GM12891 (cell line): ENCODE measurements around the gene TLX2.

Experiments used
- DNase-seq: peaks from one replicate; pipeline ENCODE4 v3.0.0; 2011; ENCODE audit warnings: low spot score; ENCODE audit not compliant: insufficient read length
- FAIRE-seq: peaks from 2 replicates; lab custom pipeline; 2011; peaks lifted over from hg19 to GRCh38; lab: Jason Lieb, UNC
- PAX5 ChIP-seq: IDR thresholded peaks from 2 replicates; pipeline ENCODE4 v1.6.1; 2011; ENCODE audit warnings: low read length, moderate library complexity, mild to moderate bottlenecking; ENCODE audit not compliant: insufficient read depth, severe bottlenecking
- POLR2A ChIP-seq: IDR thresholded peaks from 2 replicates; pipeline ENCODE4 v1.6.1; 2011; ENCODE audit warnings: low read depth, low read length, control low read depth
- POLR2AphosphoS5 ChIP-seq: IDR thresholded peaks from 2 replicates; pipeline ENCODE4 v1.6.1; 2011; ENCODE audit warnings: low read depth, low read length, control low read depth
- POU2F2 ChIP-seq: IDR thresholded peaks from 2 replicates; pipeline ENCODE4 v1.6.1; 2011; ENCODE audit warnings: low read depth, mild to moderate bottlenecking, control low read depth, low read length, moderate library complexity
- SPI1 ChIP-seq: IDR thresholded peaks from 2 replicates; pipeline ENCODE4 v1.6.1; 2011; ENCODE audit warnings: low read depth, low read length, control low read depth
- TAF1 ChIP-seq: IDR thresholded peaks from 2 replicates; pipeline ENCODE4 v1.6.1; 2011; ENCODE audit warnings: low read depth, low read length, control low read depth

Gene TLX2

DNA sequence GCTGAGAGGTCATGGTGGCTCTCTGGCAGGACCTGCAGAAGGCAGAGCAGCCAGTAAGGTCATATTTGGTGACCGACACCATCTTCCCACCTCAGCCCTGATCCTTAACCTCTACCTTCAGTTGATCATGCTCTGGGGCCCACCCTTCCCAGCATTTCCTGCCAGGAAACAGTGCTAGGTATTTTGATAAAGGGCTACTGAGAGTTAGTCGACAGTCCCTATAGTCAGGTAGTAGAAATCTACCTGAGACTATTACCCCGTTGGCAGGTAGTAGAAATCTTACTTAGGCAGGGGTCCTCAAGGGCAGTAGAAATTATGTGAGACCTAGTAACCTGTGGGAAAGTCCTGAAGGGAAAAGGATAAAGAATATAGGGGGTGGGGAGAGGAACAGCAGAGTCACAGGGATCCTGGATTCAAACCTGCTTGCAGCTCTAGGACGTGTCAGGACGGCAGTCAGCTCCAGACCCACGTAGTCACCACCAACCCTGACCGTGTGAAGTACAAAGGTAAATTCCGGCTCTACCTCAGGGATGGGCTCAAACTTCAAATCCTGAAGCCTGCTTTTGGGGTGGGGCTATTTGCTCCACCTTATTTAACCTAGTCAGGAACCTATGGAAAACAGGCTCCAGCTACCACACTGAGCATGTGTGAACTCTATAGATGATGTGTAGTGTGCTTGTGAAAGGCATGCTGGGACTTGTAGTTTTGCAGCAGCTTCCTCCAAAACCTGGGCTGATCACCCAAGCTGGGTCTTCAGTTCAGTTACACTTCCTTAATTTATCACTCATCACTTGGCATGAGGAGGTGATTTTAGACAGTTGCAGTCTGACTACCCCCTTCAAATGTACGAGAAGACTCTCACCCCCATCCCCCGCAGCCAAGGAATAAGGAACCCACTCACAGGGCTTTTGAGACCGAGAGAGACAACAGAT, 11.7 kb downstream of the TLX2 start, which contains the start of gene DQX1:
DQX1 (minus strand) TSS at position 515 of the 932 bp plus-strand sequence; CDS start at position 13, 502 bp downstream.
- FAIRE-seq, result peak; percentile 75
- TF ChIP-seq TAF1 (no peak), POU2F2 (no peak; the same call in none of the 2 replicates), POLR2AphosphoS5 (no peak), PAX5 (no peak), POLR2A (0 out of 2 replicates have a peak, but pooled peaks have one; percentile 27), SPI1 (peak; percentile 90)
- no peak for DNase-seq

DNA sequence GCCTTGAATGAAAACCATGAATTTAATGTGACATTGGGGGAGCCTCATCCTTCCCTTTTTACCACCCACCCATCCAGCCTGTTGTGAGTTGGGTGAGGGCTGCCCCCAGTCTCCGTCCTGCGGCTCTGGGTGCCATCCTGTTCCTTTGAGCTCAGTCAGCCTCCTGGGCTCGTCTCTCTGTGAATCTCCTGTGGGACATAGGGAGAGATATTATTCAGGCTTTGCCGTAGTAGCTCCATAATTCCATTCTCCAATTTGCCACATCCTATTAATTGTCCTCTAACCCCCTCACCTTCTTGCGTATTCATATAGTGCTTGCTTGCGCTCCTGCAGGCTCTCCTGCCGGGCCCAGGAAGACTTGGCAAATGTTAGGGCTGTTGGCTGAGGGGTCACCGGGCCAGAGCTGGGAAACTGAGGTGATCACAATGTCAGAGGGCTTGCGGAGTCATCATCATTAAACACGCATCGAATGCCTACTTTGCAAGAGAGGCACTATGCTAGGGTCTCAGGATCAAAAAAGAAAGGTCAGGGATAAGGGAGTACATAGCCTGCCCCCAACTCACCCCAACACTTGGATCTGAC, 12.5 kb downstream of the TLX2 start:
- no peak for DNase-seq
- no peak for TF ChIP-seq PAX5
- no peak for FAIRE-seq

DNA sequence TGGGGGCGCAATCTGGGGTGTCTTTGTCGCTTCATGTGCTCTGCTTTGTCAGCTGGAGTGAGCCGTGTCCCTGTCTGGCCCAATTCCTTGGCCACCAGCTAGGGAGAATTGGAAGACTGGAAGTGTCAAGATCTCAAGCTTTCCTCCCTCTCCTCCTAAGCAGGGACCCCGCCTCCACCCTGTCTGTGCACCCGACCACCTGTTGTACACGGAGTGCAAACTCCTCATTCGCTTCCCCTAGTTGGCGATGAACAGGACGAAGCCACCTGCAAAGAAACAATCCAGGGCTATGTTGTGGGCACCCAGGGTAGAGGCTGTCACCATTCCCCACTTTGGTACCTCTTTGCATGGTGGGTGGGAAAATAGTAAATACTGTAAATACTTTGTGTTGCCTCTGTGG, 13.5 kb downstream of the TLX2 start:
- FAIRE-seq (no peak), DNase-seq (no peak)
- TF ChIP-seq POLR2AphosphoS5, result no peak
- no peak for TF ChIP-seq TAF1
- no peak for TF ChIP-seq POLR2A
- TF ChIP-seq SPI1, result no peak
- no peak for TF ChIP-seq PAX5
- TF ChIP-seq POU2F2, result no peak

DNA sequence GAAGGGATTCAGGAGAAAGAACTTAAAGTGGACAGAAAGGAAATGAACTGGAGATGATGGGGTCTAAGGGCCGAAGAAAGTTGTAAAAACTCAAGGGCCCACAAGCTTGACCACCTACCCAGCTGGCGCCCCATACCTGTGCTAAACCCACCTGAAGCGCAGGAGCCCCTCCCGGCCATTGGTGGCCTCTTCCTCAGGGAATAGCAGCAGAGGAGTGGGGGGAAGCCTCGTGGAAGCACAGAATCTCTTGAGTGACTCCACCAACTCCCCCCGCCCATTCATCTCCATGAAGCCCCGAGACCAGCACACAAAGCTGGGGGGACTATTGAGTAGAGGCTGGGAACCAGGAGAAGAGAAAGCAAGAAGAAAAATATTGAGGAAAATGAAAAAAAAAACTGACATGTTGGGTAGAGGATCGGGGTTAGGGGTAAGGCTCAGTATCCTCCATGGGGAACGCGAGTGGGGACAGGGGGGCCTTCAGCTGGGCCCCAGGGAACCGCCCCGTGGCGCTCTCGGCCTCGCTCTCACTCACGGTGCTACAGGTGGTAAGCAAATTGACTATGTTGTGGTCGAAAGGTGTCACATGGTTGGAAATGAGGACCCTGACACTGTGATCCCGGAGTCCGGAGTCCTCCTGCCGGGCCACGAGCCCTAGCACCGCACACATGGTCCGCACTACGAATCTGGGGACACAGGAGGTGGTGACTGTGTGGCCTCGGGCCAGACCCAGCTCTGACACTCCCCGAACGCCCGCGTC, 14.5 kb downstream of the TLX2 start:
- no peak for FAIRE-seq
- no peak for DNase-seq

DNA sequence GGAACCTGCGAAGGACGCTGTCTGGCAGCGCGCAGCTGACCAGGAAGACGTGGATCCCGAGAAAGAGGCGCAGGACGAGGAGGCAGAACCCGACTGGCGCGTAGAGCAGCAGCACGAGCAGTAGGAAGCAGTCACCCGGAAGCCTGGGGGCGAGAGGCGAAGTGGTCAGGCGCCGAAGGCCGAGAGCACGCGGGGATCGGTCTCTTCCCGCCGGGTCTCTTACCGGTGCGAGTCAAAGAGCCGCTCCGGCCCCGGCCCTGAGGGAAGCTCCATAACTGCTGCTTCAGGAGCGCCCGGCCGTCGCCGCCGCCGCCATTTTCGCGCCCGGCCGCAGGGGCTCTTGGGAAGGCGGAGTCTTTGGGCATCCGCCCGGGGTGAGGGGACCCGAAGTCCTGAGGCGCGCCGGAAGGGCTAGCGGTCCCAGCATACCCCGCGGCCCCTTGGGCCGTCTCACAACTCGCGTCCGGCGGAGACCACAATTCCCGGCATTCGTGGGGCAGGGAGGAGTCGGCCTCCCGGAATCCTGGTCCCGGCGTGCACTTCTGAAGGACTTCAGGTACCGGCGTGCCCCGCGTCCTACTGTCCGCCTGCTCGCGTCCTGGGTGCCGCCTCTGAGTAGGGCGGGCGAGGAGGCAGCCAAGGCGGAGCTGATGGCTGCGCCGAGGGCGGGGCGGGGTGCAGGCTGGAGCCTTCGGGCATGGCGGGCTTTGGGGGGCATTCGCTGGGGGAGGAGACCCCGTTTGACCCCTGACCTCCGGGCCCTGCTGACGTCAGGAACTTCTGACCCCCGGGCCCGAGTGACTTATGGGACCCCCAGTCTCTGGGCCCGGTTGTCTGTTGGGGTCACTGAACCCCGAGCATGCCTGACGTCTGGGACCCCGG, 15.3 kb downstream of the TLX2 start, which contains the start of the genes AUP1 and HTRA2:
AUP1 (minus strand) TSS at position 350 of the 882 bp plus-strand sequence; CDS start at position 273, 77 bp downstream.
HTRA2 (plus strand) TSS at position 577 of the 882 bp plus-strand sequence; CDS start at position 651, 74 bp downstream.
- TF ChIP-seq POU2F2 (0 out of 2 replicates have a peak, but pooled peaks have one; percentile 26), POLR2AphosphoS5 (peak; percentile 84), PAX5 (no peak), TAF1 (peak; percentile 89; the same call in 1 of the 2 replicates), POLR2A (no peak; the same call in 1 of the 2 replicates), SPI1 (no peak)
- DNase-seq (peak; percentile 99), FAIRE-seq (peak; percentile 95)

More for the DNA sequence above, 14.5 kb downstream of the TLX2 start:
- no peak for TF ChIP-seq SPI1
- no peak; the same call in 1 of the 2 replicates for TF ChIP-seq POU2F2
- TF ChIP-seq PAX5, result no peak
- TF ChIP-seq TAF1, result no peak
- TF ChIP-seq POLR2AphosphoS5, result 0 out of 2 replicates have a peak, but pooled peaks have one; percentile 13
- TF ChIP-seq POLR2A, result no peak

DNA sequence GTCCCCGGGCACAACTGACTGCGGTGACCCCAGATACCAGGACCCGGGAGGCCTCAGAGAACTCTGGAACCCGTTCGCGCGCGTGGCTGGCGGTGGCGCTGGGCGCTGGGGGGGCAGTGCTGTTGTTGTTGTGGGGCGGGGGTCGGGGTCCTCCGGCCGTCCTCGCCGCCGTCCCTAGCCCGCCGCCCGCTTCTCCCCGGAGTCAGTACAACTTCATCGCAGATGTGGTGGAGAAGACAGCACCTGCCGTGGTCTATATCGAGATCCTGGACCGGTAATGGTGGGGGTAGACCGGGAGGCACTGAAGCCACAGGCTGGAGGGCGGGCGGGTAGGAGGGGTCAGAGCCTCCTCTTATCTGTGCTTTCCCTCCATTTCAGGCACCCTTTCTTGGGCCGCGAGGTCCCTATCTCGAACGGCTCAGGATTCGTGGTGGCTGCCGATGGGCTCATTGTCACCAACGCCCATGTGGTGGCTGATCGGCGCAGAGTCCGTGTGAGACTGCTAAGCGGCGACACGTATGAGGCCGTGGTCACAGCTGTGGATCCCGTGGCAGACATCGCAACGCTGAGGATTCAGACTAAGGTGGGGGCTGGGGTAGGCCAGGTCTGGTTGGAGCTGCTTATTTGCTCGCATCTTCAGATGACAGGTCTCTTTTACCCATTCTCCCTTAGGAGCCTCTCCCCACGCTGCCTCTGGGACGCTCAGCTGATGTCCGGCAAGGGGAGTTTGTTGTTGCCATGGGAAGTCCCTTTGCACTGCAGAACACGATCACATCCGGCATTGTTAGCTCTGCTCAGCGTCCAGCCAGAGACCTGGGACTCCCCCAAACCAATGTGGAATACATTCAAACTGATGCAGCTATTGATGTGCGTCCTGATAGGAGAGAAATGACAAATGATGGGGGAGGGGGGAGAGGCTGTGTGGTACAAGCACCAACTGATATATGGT, 16.3 kb downstream of the TLX2 start:
- FAIRE-seq (peak; percentile 62), DNase-seq (no peak)
- TF ChIP-seq POU2F2, result 0 out of 2 replicates have a peak, but pooled peaks have one; percentile 6
- peak; percentile 79 for TF ChIP-seq POLR2A
- no peak for TF ChIP-seq TAF1
- peak; percentile 35; the same call in 1 of the 2 replicates for TF ChIP-seq POLR2AphosphoS5
- TF ChIP-seq SPI1, result no peak
- no peak for TF ChIP-seq PAX5

DNA sequence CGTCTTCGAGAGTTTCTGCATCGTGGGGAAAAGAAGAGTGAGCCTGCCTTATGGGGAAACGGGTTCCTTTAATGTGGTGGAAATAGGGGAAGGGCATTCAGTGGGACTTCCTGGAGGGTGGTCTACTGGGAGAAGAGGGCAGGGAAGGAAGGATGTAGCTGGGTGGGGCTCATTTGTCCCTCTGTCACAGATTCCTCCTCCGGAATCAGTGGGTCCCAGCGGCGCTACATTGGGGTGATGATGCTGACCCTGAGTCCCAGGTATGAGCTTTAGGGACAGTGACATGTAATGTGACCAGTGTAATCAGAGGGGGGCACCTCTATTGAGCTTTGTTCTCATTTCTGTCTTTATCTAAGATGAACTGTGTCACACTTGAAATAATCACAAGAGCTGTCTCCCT, 17.4 kb downstream of the TLX2 start:
- no peak for TF ChIP-seq POLR2AphosphoS5
- no peak for FAIRE-seq
- DNase-seq, result no peak

DNA sequence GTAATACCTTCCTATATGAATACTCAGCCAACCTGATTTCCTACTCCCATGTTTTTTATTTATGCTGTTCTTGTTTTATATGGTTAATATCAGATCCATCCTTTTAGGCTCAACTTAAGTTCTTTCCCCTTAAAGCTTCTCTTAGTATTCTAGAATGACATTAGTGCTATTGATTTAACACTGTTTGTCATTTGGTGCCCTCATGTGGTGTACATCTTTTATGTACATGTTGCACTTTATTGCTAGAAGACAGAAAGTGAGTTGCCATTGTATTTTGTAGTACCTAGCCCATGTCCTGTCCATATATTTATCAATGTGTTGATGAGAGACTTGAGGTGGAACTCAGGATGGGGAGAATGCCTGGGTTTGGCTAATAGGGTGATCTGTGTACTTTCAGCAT, 18.0 kb downstream of the TLX2 start:
- TF ChIP-seq POU2F2 (no peak), SPI1 (no peak), POLR2AphosphoS5 (no peak), TAF1 (no peak), PAX5 (no peak), POLR2A (no peak)
- no peak for FAIRE-seq
- DNase-seq, result no peak
